Gastrocnemius medialis (tissue), 4 donors: ENCODE data around the gene SLAMF7. TPM values are rescaled to one million over a fixed set of nuclear protein-coding genes. Genes with fewer than 3 reads are reported as not detected.

ENCODE experiments used
- ATAC-seq, 2 donors: fragments of 150-250 bp; one replicate each; pipeline ENCODE4 v1.9.1; 2016
- DNase-seq, 2 donors: peaks; one replicate each; pipeline ENCODE4 v3.0.0-alpha.2; 2019
- H3K27ac ChIP-seq, 4 donors: fragments of 200-600 bp; sonication (generic); 1 replicate in 1 of 4; 2 replicates in 3 of 4; pipeline ENCODE4 v1.5.1; 2016 to 2018; ENCODE audit warnings: mild to moderate bottlenecking in 2 of 4, moderate library complexity in 1 of 4
- H3K27me3 ChIP-seq, 3 donors: fragments of 200-600 bp; sonication (generic) in 2 of 3; 1 replicate in 1 of 3; 2 replicates in 2 of 3; pipeline versions ENCODE4 v1.5.1 to v1.6.0; 2016 to 2019; ENCODE audit warnings: mild to moderate bottlenecking in 1 of 3, moderate library complexity in 1 of 3
- H3K36me3 ChIP-seq, 2 donors: fragments of 200-600 bp; sonication (generic) in 1 of 2; one replicate each; pipeline ENCODE4 v1.5.1; 2017 to 2018
- H3K4me1 ChIP-seq, 2 donors: fragments of 200-600 bp; sonication (generic) in 1 of 2; one replicate each; pipeline ENCODE4 v1.5.1; 2016 to 2017; ENCODE audit warnings: mild to moderate bottlenecking in 2 of 2
- H3K4me3 ChIP-seq, 4 donors: fragments of 200-600 bp; sonication (generic) in 3 of 4; 1 replicate in 1 of 4; 2 replicates in 3 of 4; pipeline ENCODE4 v1.5.1; 2016 to 2019; ENCODE audit warnings: mild to moderate bottlenecking in 2 of 4
- H3K9me3 ChIP-seq, 3 donors: fragments of 200-600 bp; sonication (generic) in 2 of 3; 1 replicate in 1 of 3; 2 replicates in 2 of 3; pipeline ENCODE4 v1.5.1; 2016 to 2019
- POLR2A ChIP-seq, 2 donors: fragments of 450-650 bp; IDR thresholded peaks; one replicate each; pipeline ENCODE4 v1.6.1; 2017; ENCODE audit warnings: antibody characterized with exemption in 2 of 2, mild to moderate bottlenecking in 2 of 2, moderate library complexity in 2 of 2
- in situ Hi-C, 4 donors: fragments of 200-750 bp; cut with MboI; loops; one replicate each; pipeline versions ENCODE4 v1.15.0 to v1.8.0; 2017; ENCODE audit warnings: low sequenced_read_pairs in 4 of 4
- intact Hi-C: fragments of 100-400 bp; cut with DNase I; formaldehyde crosslinking; loops from one replicate; pipeline ENCODE4 v1.15.1; 2023; ENCODE audit warnings: low total_unique reads
- total RNA-seq, 4 donors: library from RNA; depleted of rRNA; stranded (reverse); fragments of >200 nt; gene quantifications; one replicate each; pipeline versions ENCODE4 v1.1.0 to v1.2.3, GENCODE V29; 2016
- TF ChIP-seq, protein P1 (sequence below), 5 experiments: fragments of 450-650 bp in 3 of 5; fragments of 200-600 bp in 2 of 5; sonication (generic) in 2 of 5; IDR thresholded peaks in 4 of 5; conservative IDR thresholded peaks in 1 of 5; 1 replicate in 4 of 5; 2 replicates in 1 of 5; pipeline ENCODE4 v1.5.1; 2016 to 2019; ENCODE audit warnings: antibody characterized with exemption in 5 of 5, mild to moderate bottlenecking in 3 of 5, moderate library complexity in 3 of 5

Gene SLAMF7
- total RNA-seq, 4 donors from 2014 or later = 0.81 TPM; not detected in 3

DNA sequence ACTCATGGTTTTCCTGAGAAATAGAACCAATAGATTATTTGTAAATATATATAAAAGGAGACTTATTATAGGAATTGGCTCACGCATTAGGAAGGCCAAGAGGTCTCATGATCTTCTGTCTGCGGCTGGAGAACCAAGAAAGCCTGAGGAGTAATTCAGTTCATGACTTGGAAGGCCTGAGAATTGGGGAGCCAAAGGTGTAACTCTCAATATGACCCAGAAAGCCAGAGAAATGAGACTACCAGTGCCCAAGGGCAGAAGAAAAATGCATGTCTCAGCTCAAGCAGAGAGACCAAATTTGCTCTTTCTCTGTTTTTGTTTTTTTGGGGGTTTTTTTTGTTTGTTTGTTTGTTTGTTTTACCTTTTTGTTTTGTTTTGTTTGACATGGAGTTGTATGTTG is 19.5 kb downstream of the SLAMF7 start:
- no peaks in the 10 kb centered on the region for H3K9me3 ChIP-seq
- H3K27ac ChIP-seq = no peak overlapping the region
- in situ Hi-C loops = no loop called here
- H3K36me3 ChIP-seq = no peaks in the 10 kb centered on the region
- ATAC-seq (no peak), DNase-seq (no peak)
- TF ChIP-seq POLR2A (IDR thresholded peaks at IDR 0.05) = no peak
- TF ChIP-seq, protein P1, sequence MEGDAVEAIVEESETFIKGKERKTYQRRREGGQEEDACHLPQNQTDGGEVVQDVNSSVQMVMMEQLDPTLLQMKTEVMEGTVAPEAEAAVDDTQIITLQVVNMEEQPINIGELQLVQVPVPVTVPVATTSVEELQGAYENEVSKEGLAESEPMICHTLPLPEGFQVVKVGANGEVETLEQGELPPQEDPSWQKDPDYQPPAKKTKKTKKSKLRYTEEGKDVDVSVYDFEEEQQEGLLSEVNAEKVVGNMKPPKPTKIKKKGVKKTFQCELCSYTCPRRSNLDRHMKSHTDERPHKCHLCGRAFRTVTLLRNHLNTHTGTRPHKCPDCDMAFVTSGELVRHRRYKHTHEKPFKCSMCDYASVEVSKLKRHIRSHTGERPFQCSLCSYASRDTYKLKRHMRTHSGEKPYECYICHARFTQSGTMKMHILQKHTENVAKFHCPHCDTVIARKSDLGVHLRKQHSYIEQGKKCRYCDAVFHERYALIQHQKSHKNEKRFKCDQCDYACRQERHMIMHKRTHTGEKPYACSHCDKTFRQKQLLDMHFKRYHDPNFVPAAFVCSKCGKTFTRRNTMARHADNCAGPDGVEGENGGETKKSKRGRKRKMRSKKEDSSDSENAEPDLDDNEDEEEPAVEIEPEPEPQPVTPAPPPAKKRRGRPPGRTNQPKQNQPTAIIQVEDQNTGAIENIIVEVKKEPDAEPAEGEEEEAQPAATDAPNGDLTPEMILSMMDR (IDR thresholded peaks at IDR 0.05 in 4 of 5, conservative IDR thresholded peaks at IDR 0.05 in 1 of 5) = no peak
- intact Hi-C loops = no loop called here
- H3K27me3 ChIP-seq = no peaks in the 10 kb centered on the region
- H3K4me1 ChIP-seq = no peaks in the 10 kb centered on the region
- no peak overlapping the region for H3K4me3 ChIP-seq

DNA sequence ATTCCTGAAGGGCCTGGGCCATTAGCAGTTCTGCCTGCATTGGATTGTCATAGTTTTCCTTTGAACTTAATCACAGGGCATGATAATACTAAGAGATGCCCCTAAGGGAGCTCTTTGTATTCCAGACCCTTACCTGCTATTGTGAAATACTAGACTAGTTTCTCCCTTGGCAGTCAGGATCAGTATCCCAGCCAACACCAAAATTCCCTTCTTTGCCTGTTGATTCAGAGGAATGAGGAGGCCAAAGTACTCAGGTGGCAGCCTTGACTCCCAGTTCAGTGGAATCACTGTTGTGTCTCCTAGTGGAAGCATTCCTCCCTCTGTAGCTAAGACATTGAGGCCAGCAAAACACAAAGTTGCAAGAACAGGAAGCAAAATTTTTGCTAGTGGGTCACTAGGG is 20.7 kb downstream of the SLAMF7 start:
- intact Hi-C loops (no loop called here), in situ Hi-C loops (no loop called here)
- Histone ChIP-seq H3K27ac (no peak overlapping the region), H3K36me3 (no peaks in the 10 kb centered on the region), H3K27me3 (no peaks in the 10 kb centered on the region), H3K4me3 (no peak overlapping the region), H3K4me1 (no peaks in the 10 kb centered on the region), H3K9me3 (no peaks in the 10 kb centered on the region)
- DNase-seq = no peak
- TF ChIP-seq POLR2A (IDR thresholded peaks at IDR 0.05) = no peak
- TF ChIP-seq, protein P1 (IDR thresholded peaks at IDR 0.05 in 4 of 5, conservative IDR thresholded peaks at IDR 0.05 in 1 of 5) = no peak
- ATAC-seq = no peak

DNA sequence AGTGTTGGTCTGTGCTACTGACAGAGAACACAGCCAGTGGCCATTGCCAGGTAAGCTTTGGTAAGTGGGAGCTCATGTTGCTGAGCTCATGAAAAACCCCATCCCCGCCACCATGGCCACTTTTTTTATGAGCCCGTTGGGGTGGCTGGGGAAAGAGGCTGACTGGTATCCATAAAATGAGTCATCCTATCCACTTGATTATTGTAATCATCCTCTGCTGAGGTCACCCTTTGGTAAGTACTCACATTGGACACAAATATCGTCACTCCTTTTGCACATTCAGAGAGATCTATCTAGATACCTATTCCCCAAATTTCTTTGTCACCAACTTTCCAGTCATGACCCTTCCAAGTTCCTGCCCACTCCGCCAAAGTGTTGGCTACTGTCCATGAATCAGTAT is 22.0 kb downstream of the SLAMF7 start:
- TF ChIP-seq, protein P1 (IDR thresholded peaks at IDR 0.05 in 4 of 5, conservative IDR thresholded peaks at IDR 0.05 in 1 of 5) = no peak
- TF ChIP-seq POLR2A (IDR thresholded peaks at IDR 0.05) = no peak
- in situ Hi-C loops = no loop called here
- H3K4me3 ChIP-seq = no peak overlapping the region

DNA sequence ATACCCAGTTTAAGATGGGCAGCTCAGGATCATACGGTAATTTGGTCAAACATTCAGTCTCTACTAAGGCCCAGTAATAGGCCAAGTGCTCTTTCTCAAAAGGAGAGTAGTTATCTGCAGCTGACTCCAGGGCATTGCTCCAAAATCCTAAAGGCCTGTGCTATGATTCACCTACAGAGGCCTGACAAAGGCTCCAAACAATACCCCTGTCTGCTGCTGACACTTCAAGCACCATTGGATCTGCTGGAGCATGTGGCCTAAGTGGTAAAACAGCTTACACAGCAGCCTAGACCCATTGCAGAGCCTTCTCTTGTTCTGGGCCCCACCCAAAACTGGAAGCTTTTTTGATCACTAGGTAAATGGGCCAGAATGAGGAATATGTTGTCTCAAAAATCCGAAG is 22.8 kb downstream of the SLAMF7 start:
- intact Hi-C loops = no loop called here
- Histone ChIP-seq H3K27ac (no peak overlapping the region), H3K9me3 (no peaks in the 10 kb centered on the region), H3K4me1 (no peaks in the 10 kb centered on the region), H3K36me3 (no peaks in the 10 kb centered on the region), H3K27me3 (no peaks in the 10 kb centered on the region), H3K4me3 (no peak overlapping the region)
- ATAC-seq (no peak), DNase-seq (no peak)
- in situ Hi-C loops = no loop called here
- TF ChIP-seq POLR2A (IDR thresholded peaks at IDR 0.05) = no peak
- TF ChIP-seq, protein P1 (IDR thresholded peaks at IDR 0.05 in 4 of 5, conservative IDR thresholded peaks at IDR 0.05 in 1 of 5) = no peak

More for the DNA sequence above, 22.0 kb downstream of the SLAMF7 start:
- Histone ChIP-seq H3K27me3 (no peaks in the 10 kb centered on the region), H3K4me1 (no peaks in the 10 kb centered on the region), H3K9me3 (no peaks in the 10 kb centered on the region), H3K36me3 (no peaks in the 10 kb centered on the region), H3K27ac (no peak overlapping the region)
- DNase-seq = no peak
- ATAC-seq = no peak
- intact Hi-C loops = no loop called here

DNA sequence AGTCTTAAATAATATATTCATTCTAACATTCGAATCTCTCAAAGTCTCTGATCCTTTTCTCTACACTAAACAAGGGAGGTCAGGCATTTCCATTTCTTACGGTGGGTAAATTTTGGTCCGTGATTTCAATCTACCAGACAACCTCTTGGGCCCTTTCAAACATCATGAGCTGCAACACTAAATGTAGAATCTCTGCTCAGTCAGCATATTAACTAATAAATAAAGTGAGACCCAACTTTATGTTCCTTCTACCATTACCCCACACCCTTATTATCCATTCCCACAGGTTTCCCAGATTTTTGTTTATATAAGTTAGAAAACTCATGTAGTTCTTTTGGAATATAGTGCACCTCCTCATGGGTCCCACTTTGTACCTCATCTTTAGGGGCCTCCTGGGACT is 24.9 kb downstream of the SLAMF7 start:
- Histone ChIP-seq H3K27ac (no peak overlapping the region), H3K27me3 (no peaks in the 10 kb centered on the region), H3K4me1 (no peaks in the 10 kb centered on the region), H3K4me3 (no peak overlapping the region), H3K36me3 (no peaks in the 10 kb centered on the region), H3K9me3 (no peaks in the 10 kb centered on the region)
- no peak for DNase-seq
- ATAC-seq = no peak
- TF ChIP-seq, protein P1 (IDR thresholded peaks at IDR 0.05 in 4 of 5, conservative IDR thresholded peaks at IDR 0.05 in 1 of 5) = no peak
- intact Hi-C loops = no loop called here
- in situ Hi-C loops = no loop called here
